Measurements from ENCODE around the gene FXYD6.

DNA sequence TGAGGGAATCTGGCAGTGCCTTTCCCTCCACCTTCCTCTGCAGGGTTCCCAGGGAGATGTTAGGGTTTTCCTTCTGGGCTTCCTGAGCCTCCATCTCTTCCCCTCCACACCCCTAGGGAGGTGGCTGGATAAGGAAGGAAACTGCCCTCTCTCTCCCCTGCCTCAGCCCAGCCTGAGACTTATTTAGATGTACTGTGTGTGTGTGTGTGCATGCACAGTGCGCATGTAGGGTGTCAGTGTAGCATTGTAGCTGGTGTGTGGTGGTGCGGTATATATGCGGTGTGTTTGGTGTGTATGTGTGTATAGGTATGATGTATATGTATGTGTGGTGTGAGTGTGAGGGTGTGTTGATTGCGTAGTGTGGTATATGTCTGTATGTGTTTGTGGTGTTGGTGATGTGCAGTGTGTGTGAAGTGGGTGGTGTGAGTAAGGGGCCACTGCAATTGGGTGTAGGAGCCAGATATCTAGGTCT lies 1.5 kb downstream of the FXYD6 start:
- TF ChIP-seq, protein P1, sequence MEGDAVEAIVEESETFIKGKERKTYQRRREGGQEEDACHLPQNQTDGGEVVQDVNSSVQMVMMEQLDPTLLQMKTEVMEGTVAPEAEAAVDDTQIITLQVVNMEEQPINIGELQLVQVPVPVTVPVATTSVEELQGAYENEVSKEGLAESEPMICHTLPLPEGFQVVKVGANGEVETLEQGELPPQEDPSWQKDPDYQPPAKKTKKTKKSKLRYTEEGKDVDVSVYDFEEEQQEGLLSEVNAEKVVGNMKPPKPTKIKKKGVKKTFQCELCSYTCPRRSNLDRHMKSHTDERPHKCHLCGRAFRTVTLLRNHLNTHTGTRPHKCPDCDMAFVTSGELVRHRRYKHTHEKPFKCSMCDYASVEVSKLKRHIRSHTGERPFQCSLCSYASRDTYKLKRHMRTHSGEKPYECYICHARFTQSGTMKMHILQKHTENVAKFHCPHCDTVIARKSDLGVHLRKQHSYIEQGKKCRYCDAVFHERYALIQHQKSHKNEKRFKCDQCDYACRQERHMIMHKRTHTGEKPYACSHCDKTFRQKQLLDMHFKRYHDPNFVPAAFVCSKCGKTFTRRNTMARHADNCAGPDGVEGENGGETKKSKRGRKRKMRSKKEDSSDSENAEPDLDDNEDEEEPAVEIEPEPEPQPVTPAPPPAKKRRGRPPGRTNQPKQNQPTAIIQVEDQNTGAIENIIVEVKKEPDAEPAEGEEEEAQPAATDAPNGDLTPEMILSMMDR (IDR thresholded peaks at IDR 0.05): no peak
- TF ChIP-seq POLR2A (IDR thresholded peaks at IDR 0.05): no peak

All from testis (tissue), 2 donors.